ENCODE data around the gene DCST2. TPM values are rescaled to one million over a fixed set of nuclear protein-coding genes. Genes with fewer than 3 reads are reported as not detected.
A peak's percentile ranks its signal among the peaks of the same experiment; 100 is the strongest.

Gene DCST2
- total and polyA plus RNA-seq, 2 of the 8 experiments (the other 6 are each of a cell fraction or from before 2014, with no cell fraction given) = 0.43 to 2.1 TPM

GRCh38 chr1:155048449-155049334, 15.1 kb upstream of the DCST2 start:
- Histone ChIP-seq H4K91ac (replicated peaks; ENCODE audit: insufficient read length, low read length) (peak overlapping the region; percentile 61), H3K27ac (ENCODE audit: low read depth, low read length) (no peak overlapping the region), H3K9ac (replicated peaks in 1 of 4; ENCODE audit: extremely low read depth in 1 of 4, low read depth in 3 of 4, low read length in 3 of 4) (0 out of 7 replicates have a peak overlapping the region, but pooled peaks of 1 of the 4 experiments have one; percentile 4), H3K9me3 (ENCODE audit: insufficient read depth in 2 of 2, low read depth in 1 of 2, low read length in 1 of 2) (no peaks in the 10 kb centered on the region), H3K4me1 (replicated peaks in 1 of 4; ENCODE audit: control insufficient read depth in 3 of 4, insufficient read depth in 4 of 4, low read length in 3 of 4) (peaks cover 5 to 33% (median 13%) of the 10 kb centered on the region in 4 experiments; a peak in 6 of 7 replicates), H3K4ac (replicated peaks; ENCODE audit: insufficient read length, low read depth, low read length) (no peak overlapping the region), H4K8ac (ENCODE audit: extremely low read depth, insufficient read depth, low read length) (no peak overlapping the region), H2BK120ac (replicated peaks; ENCODE audit: low read depth, low read length) (no peak overlapping the region), H3K23ac (ENCODE audit: insufficient read length) (no peak overlapping the region), H3K23me2 (ENCODE audit: low read depth, low read length) (peaks cover 16% of the 10 kb centered on the region), H2AK5ac (ENCODE audit: low read depth, low read length) (peak overlapping the region; percentile 97), H3K36me3 (ENCODE audit: control insufficient read depth in 2 of 4, insufficient read depth in 4 of 4, low read length in 3 of 4) (no peaks in the 10 kb centered on the region), H2BK20ac (ENCODE audit: low read length) (peak overlapping the region; percentile 73; the same call in 1 of the 2 replicates), H3K4me2 (ENCODE audit: insufficient read depth in 1 of 2, low read depth in 2 of 2, low read length in 2 of 2) (no peak overlapping the region), H2BK15ac (ENCODE audit: low read length) (peak overlapping the region; percentile 99; the same call in 1 of the 2 replicates), H2BK12ac (ENCODE audit: low read depth, low read length) (0 out of 2 replicates have a peak overlapping the region, but pooled peaks have one; percentile 44), H3K4me3 (ENCODE audit: extremely low read depth in 1 of 4, insufficient read depth in 2 of 4, low read depth in 3 of 4, low read length in 4 of 4) (no peak overlapping the region), H3K79me1 (ENCODE audit: low read depth, low read length) (no peaks in the 10 kb centered on the region), H3K18ac (ENCODE audit: extremely low read depth, low read length) (no peak overlapping the region), H2BK5ac (ENCODE audit: low read depth, low read length) (0 out of 2 replicates have a peak overlapping the region, but pooled peaks have one; percentile 35), H3K14ac (ENCODE audit: insufficient read length) (no peak overlapping the region), H3K79me2 (ENCODE audit: control insufficient read depth in 1 of 2, insufficient read depth in 2 of 2, low read length in 2 of 2) (no peaks in the 10 kb centered on the region), H3K56ac (replicated peaks; ENCODE audit: insufficient read length, low read depth, low read length) (no peak overlapping the region), H2AFZ (ENCODE audit: low read length) (no peak overlapping the region), H3K27me3 (replicated peaks in 1 of 4; ENCODE audit: control insufficient read depth in 3 of 4, extremely low read depth in 1 of 4, insufficient read depth in 3 of 4, low read length in 3 of 4) (peaks cover 0 to 18% (median 12%) of the 10 kb centered on the region in 4 experiments; a peak in 5 of 7 replicates), H4K5ac (ENCODE audit: insufficient read length, low read depth, low read length) (no peak overlapping the region), H4K20me1 (replicated peaks in 1 of 2; ENCODE audit: control insufficient read depth in 1 of 2, insufficient read depth in 2 of 2, low read length in 2 of 2) (peaks cover 2 to 7% of the 10 kb centered on the region in 2 experiments)
- DNase-seq (ENCODE audit: low read depth in 1 of 2, low spot score in 2 of 2) (no peak), FAIRE-seq (no peak)
- ChIA-PET POLR2A (ENCODE audit: partially characterized antibody) (interaction anchor here (0.5 to 1.7 kb wide), 7 partner anchors 8 to 139 kb away, joined by 3 to 7 read pairs (median 4); no protein-coding TSS in a partner anchor), CTCF (ENCODE audit: partially characterized antibody) (interaction anchor here (1.2 to 33.9 kb wide), 9 partner anchors 4 to 76 kb away, joined by 3 to 907 read pairs (median 72); partner anchors contain the start of genes ADAM15, DCST1, DCST2 and EFNA3)
- 89% methylated on average over 8 of the region's 8 CpGs; no CpG with 5 or more reads in 1 of the 2 experiments for WGBS, 2 experiments (ENCODE audit: extremely low coverage in 1 of 2, insufficient coverage in 1 of 2, insufficient read length in 1 of 2, insufficient replicate concordance in 2 of 2, low coverage in 1 of 2, low lambda C conversion rate in 2 of 2, missing lambda C conversion rate in 1 of 2)
- TF ChIP-seq TAF1 (IDR thresholded peaks at IDR 0.05; ENCODE audit: low read depth, low read length) (no peak), GTF2F1 (IDR thresholded peaks at IDR 0.05; ENCODE audit: borderline replicate concordance, low read depth, low read length) (no peak), HDAC6 (IDR thresholded peaks at IDR 0.05; ENCODE audit: low read depth, low read length) (no peak), HDAC2 (IDR thresholded peaks at IDR 0.05; ENCODE audit: borderline replicate concordance in 1 of 2, low read depth in 2 of 2, low read length in 2 of 2) (no peak), JUN (IDR thresholded peaks at IDR 0.05; ENCODE audit: low read depth, low read length) (no peak), POLR2AphosphoS5 (IDR thresholded peaks at IDR 0.05; ENCODE audit: low read depth, low read length) (no peak), USF2 (IDR thresholded peaks at IDR 0.05; ENCODE audit: low read length) (no peak), CBX8 (IDR thresholded peaks at IDR 0.05; ENCODE audit: borderline replicate concordance, low read depth, low read length) (no peak), CHD1 (IDR thresholded peaks at IDR 0.05; ENCODE audit: low read depth, low read length) (no peak), CBX5 (IDR thresholded peaks at IDR 0.05; ENCODE audit: low read depth, low read length) (no peak)

Data from H1 (cell line).